ENCODE measurements around the gene AGPAT3.
A peak's percentile ranks its signal among the peaks of the same experiment; 100 is the strongest.
"Not testable (repeated sequence)": the region's sequence is repeated elsewhere in the genome, so short reads cannot be mapped to it uniquely, and the experiment has no call there.

Gene AGPAT3

GRCh38 chr21:43835050-43835449, 30.0 kb upstream of the AGPAT3 start:
- DNase-seq, result no peak

GRCh38 chr21:43835861-43836260, 29.2 kb upstream of the AGPAT3 start:
- DNase-seq, result no peak

GRCh38 chr21:43836616-43837015, 28.4 kb upstream of the AGPAT3 start:
- no peak for DNase-seq

GRCh38 chr21:43840259-43840658, 24.8 kb upstream of the AGPAT3 start:
- no peak for DNase-seq

GRCh38 chr21:43842742-43843141, 22.3 kb upstream of the AGPAT3 start:
- DNase-seq, result no peak

GRCh38 chr21:43844906-43845305, 20.1 kb upstream of the AGPAT3 start:
- not testable (repeated sequence) for DNase-seq

GRCh38 chr21:43845386-43845785, 19.6 kb upstream of the AGPAT3 start:
- no peak for DNase-seq

- no peak for DNase-seq
Observed at GRCh38 chr21:43846430-43846829, 18.6 kb upstream of the AGPAT3 start.

GRCh38 chr21:43847301-43847700, 17.7 kb upstream of the AGPAT3 start:
- no peak for DNase-seq

GRCh38 chr21:43848771-43849170, 16.3 kb upstream of the AGPAT3 start:
- DNase-seq, result no peak

- DNase-seq, result no peak
Observed at GRCh38 chr21:43849532-43850299, 15.3 kb upstream of the AGPAT3 start.

- DNase-seq, result no peak
Observed at GRCh38 chr21:43850728-43851295, 14.2 kb upstream of the AGPAT3 start.

- DNase-seq, result no peak
Observed at GRCh38 chr21:43851593-43851992, 13.4 kb upstream of the AGPAT3 start.

- no peak for DNase-seq
Observed at GRCh38 chr21:43853851-43854772, 10.9 kb upstream of the AGPAT3 start.

- no peak for DNase-seq
Observed at GRCh38 chr21:43854773-43855633, 10.0 kb upstream of the AGPAT3 start.

- no peak for DNase-seq
Observed at GRCh38 chr21:43855955-43856354, 9.1 kb upstream of the AGPAT3 start.

GRCh38 chr21:43858806-43859648, 6.0 kb upstream of the AGPAT3 start:
- DNase-seq, result no peak

GRCh38 chr21:43859747-43860214, 5.2 kb upstream of the AGPAT3 start:
- no peak for DNase-seq

GRCh38 chr21:43861706-43862105, 3.3 kb upstream of the AGPAT3 start:
- no peak for DNase-seq

- peak; percentile 38 for DNase-seq
Observed at GRCh38 chr21:43864313-43864961, 586 bp upstream of the AGPAT3 start.

Data from femur (tissue), 1 donor.